Measurements from ENCODE around the gene RPS3A. TPM values are rescaled to one million over a fixed set of nuclear protein-coding genes. Genes with fewer than 3 reads are reported as not detected.
"Not testable (repeated sequence)": the region's sequence is repeated elsewhere in the genome, so short reads cannot be mapped to it uniquely, and the experiment has no call there.

The RPS3A gene
- 1,000 to 10,000 TPM; 3,925 to 4,071 TPM for total RNA-seq
- 6,732 TPM for polyA plus RNA-seq (2013, experiment 1 of 2)
- 5,758 TPM for polyA plus RNA-seq (2013, experiment 2 of 2)
- 770 to 2,713 (median 1,289) reads per million in 172 experiments for total RNA-seq

DNA sequence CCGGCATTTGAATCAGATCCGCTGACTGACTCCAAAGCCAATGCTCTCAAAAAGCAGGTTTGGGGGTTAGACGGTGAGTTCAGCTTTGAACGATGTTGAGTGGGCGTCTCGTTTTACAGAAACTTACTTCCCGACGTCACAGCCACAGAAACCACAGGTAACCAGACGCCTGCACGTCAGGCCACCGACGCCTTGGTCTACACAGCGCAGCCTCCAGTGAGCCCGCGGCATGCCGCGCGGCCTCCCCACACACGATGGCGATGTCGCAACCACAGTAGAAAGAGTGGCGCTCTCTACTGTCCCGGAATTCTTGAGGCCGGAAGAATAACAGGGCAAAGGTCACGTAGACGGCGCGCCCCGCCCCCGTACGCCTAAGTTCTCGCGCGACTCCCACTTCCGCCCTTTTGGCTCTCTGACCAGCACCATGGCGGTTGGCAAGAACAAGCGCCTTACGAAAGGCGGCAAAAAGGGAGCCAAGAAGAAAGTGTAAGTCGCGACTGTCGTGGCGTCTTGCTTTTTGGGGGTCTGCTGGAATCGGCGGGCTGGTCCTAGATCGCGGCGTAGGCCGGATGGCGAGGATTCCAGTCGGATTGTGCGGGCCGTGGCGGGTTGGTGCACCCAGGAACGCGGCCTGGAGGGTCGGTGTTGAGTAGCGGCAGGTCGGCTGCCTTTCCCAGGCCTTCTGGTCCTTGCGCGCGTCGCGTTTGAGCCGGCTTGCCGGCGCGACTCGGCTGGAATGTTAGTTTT lies at the start of gene RPS3A:
Gene RPS3A (plus strand): TSS at position 400 of the 747 bp plus-strand sequence. CDS start 25 bp downstream, at position 425.
- intact Hi-C loops (cut with DNase I, micrococcal nuclease), result loop anchor here (1.0 to 5.0 kb wide), 6 partner anchors 84 to 1679 kb away; partner anchors contain the start of genes FBXW7 (in 2 of the 2), LRBA (in 2 of the 2), ARFIP1 (in 1 of the 2) and FHIP1A (in 1 of the 2)

DNA sequence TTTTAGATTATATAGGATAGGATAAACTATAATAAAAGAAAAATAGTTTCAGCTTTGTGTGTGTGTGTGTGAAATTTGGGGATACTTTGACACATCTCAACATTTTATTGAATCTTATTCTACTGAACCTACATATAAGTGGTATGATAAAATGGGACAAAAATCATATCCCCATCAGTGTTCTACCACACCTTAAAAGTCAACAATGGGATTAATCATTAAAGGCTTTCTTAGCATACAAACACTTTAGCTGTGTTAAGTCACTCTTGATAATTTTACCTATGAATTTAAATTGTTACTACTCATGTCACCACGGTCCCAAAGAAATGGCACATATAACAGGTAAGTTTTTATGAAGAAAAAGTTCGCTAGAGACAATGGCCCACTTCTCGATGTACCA lies 46.6 kb upstream of the RPS3A start:
- Mint-ChIP-seq H3K4me1 (ENCODE audit: low read depth) (no peaks in the 10 kb centered on the region), H3K9me3 (no peaks in the 10 kb centered on the region), H3K27ac (no peak overlapping the region), H3K36me3 (ENCODE audit: low read depth) (no peaks in the 10 kb centered on the region), H3K27me3 (no peaks in the 10 kb centered on the region), H3K4me3 (no peak overlapping the region)
- TF ChIP-seq, protein P1, sequence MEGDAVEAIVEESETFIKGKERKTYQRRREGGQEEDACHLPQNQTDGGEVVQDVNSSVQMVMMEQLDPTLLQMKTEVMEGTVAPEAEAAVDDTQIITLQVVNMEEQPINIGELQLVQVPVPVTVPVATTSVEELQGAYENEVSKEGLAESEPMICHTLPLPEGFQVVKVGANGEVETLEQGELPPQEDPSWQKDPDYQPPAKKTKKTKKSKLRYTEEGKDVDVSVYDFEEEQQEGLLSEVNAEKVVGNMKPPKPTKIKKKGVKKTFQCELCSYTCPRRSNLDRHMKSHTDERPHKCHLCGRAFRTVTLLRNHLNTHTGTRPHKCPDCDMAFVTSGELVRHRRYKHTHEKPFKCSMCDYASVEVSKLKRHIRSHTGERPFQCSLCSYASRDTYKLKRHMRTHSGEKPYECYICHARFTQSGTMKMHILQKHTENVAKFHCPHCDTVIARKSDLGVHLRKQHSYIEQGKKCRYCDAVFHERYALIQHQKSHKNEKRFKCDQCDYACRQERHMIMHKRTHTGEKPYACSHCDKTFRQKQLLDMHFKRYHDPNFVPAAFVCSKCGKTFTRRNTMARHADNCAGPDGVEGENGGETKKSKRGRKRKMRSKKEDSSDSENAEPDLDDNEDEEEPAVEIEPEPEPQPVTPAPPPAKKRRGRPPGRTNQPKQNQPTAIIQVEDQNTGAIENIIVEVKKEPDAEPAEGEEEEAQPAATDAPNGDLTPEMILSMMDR (IDR thresholded peaks at IDR 0.05), result no peak
- no peaks in the 10 kb centered on the region for H3K9me3 ChIP-seq (ENCODE audit: control insufficient read depth in 1 of 2, insufficient read depth in 1 of 2, low read length in 2 of 2)
- no peak overlapping the region for H3K4me3 ChIP-seq (ENCODE audit: low read length)
- H3K27me3 ChIP-seq (ENCODE audit: control insufficient read depth in 1 of 2, insufficient read depth in 2 of 2, low read length in 2 of 2), result no peaks in the 10 kb centered on the region
- ATAC-seq (ENCODE audit: poor library complexity) (no peak), DNase-seq (no peak)
- no peaks in the 10 kb centered on the region for H3K4me1 ChIP-seq (ENCODE audit: insufficient read depth, low read length)
- no peaks in the 10 kb centered on the region for H3K36me3 ChIP-seq (ENCODE audit: insufficient read depth, low read length)
- no peak overlapping the region for H3K27ac ChIP-seq (ENCODE audit: low read depth in 1 of 2, low read length in 2 of 2)
- ChIA-PET POLR2A (no interaction called here), CTCF (no interaction called here)
- intact Hi-C loops (cut with DNase I, micrococcal nuclease), result no loop called here

More for the DNA sequence above, at the start of gene RPS3A:
- Mint-ChIP-seq H3K27me3 (no peaks in the 10 kb centered on the region), H3K36me3 (ENCODE audit: low read depth) (peaks cover 53% of the 10 kb centered on the region), H3K4me1 (ENCODE audit: low read depth) (peaks cover 36% of the 10 kb centered on the region), H3K9me3 (no peaks in the 10 kb centered on the region), H3K4me3 (peak within 1 kb of the TSS; percentile 87), H3K27ac (peak within 1 kb of the TSS; percentile 88)
- H3K27me3 ChIP-seq (ENCODE audit: control insufficient read depth in 1 of 2, insufficient read depth in 2 of 2, low read length in 2 of 2), result no peaks in the 10 kb centered on the region
- peaks cover 40% of the 10 kb centered on the region for H3K36me3 ChIP-seq (ENCODE audit: insufficient read depth, low read length)
- no peaks in the 10 kb centered on the region for H3K9me3 ChIP-seq (ENCODE audit: control insufficient read depth in 1 of 2, insufficient read depth in 1 of 2, low read length in 2 of 2)
- peak within 1 kb of the TSS; percentile 82 to 97 for H3K27ac ChIP-seq (ENCODE audit: low read depth in 1 of 2, low read length in 2 of 2)
- CTCF ChIA-PET, result interaction anchor here (0.8 to 2.4 kb wide), 9 partner anchors 11 to 1694 kb away, joined by 3 to 13 read pairs (median 3); partner anchors contain the start of genes ARFIP1, FHIP1A, LRBA and TIGD4
- TF ChIP-seq, protein P1 (IDR thresholded peaks at IDR 0.05), result peak; percentile 91
- POLR2A ChIA-PET, result interaction anchor here (0.6 to 4.4 kb wide), 13 partner anchors 9 to 1680 kb away, joined by 3 to 78 read pairs (median 3); partner anchors contain the start of genes ARFIP1, GATB, LRBA and TIGD4
- ATAC-seq (ENCODE audit: poor library complexity) (peak; percentile 83), DNase-seq (peak; percentile 96 to 99 (median 98))
- peaks cover 26% of the 10 kb centered on the region for H3K4me1 ChIP-seq (ENCODE audit: insufficient read depth, low read length)
- H3K4me3 ChIP-seq (ENCODE audit: low read length), result peak within 1 kb of the TSS; percentile 74

DNA sequence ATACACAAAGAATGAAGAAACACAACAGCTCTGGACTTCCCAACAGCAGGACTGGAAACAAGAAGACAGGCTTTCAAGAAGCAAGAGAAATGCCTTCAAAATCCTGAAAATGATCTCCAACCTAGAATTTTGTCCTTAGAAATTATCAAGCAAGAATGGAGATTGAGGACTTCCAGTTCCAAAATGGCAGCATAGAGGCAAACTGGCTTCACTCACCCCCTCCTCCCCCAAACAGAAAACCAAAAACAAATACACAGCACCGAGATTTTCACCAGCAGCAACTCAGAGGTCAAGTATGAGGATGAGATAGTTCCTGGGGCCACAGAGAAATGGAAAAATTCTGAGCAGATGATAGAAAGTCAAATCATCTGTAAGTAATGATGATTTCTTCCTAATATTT lies 43.9 kb upstream of the RPS3A start:
- Mint-ChIP-seq H3K36me3 (ENCODE audit: low read depth) (no peaks in the 10 kb centered on the region), H3K4me1 (ENCODE audit: low read depth) (no peaks in the 10 kb centered on the region), H3K27me3 (no peaks in the 10 kb centered on the region), H3K27ac (no peak overlapping the region), H3K9me3 (no peaks in the 10 kb centered on the region), H3K4me3 (no peak overlapping the region)
- no peaks in the 10 kb centered on the region for H3K36me3 ChIP-seq (ENCODE audit: insufficient read depth, low read length)
- no peak for DNase-seq
- H3K4me3 ChIP-seq (ENCODE audit: low read length), result no peak overlapping the region
- H3K27ac ChIP-seq (ENCODE audit: low read depth in 1 of 2, low read length in 2 of 2), result no peak overlapping the region
- TF ChIP-seq, protein P1 (IDR thresholded peaks at IDR 0.05), result no peak
- ATAC-seq (ENCODE audit: poor library complexity), result no peak
- ChIA-PET CTCF (no interaction called here), POLR2A (no interaction called here)
- intact Hi-C loops (cut with DNase I, micrococcal nuclease), result no loop called here
- H3K9me3 ChIP-seq (ENCODE audit: control insufficient read depth in 1 of 2, insufficient read depth in 1 of 2, low read length in 2 of 2), result no peaks in the 10 kb centered on the region
- H3K27me3 ChIP-seq (ENCODE audit: control insufficient read depth in 1 of 2, insufficient read depth in 2 of 2, low read length in 2 of 2), result no peaks in the 10 kb centered on the region
- no peaks in the 10 kb centered on the region for H3K4me1 ChIP-seq (ENCODE audit: insufficient read depth, low read length)

DNA sequence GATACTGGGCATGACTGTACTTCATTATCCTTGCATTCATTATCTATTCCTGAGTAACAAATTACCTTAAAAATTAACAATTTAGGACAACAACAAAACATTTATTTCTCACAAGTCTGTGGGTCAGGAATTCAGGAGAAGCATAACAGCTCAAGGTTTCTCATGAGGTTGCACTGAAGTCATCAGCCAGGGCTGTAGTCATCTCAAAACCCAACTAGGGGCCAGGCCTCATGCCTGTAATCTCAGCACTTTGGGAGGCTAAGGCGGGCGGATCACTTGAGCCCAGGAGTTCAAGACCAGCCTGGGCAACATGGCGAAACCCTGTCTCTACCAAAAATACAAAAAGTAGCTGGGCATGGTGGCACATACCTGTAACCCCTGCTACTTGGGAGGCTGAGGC lies 36.3 kb upstream of the RPS3A start:
- H3K4me1 Mint-ChIP-seq (ENCODE audit: low read depth); H3K36me3 ChIP-seq (ENCODE audit: insufficient read depth, low read length); H3K4me3 ChIP-seq (ENCODE audit: low read length); H3K27ac Mint-ChIP-seq; H3K36me3 Mint-ChIP-seq (ENCODE audit: low read depth); H3K9me3 Mint-ChIP-seq; H3K27me3 ChIP-seq (ENCODE audit: control insufficient read depth in 1 of 2, insufficient read depth in 2 of 2, low read length in 2 of 2); H3K27me3 Mint-ChIP-seq; POLR2A ChIA-PET; ATAC-seq (ENCODE audit: poor library complexity); H3K4me3 Mint-ChIP-seq; CTCF ChIA-PET; H3K4me1 ChIP-seq (ENCODE audit: insufficient read depth, low read length); DNase-seq; H3K9me3 ChIP-seq (ENCODE audit: control insufficient read depth in 1 of 2, insufficient read depth in 1 of 2, low read length in 2 of 2); H3K27ac ChIP-seq (ENCODE audit: low read depth in 1 of 2, low read length in 2 of 2); intact Hi-C loops (cut with DNase I, micrococcal nuclease): not testable (repeated sequence)
